Measurements from ENCODE around the gene SPOCK1. TPM values are rescaled to one million over a fixed set of nuclear protein-coding genes. Genes with fewer than 3 reads are reported as not detected.
"Not testable (repeated sequence)": the region's sequence is repeated elsewhere in the genome, so short reads cannot be mapped to it uniquely, and the experiment has no call there.

Gene SPOCK1
- total RNA-seq, 2 experiments from 2014 or later: not detected

DNA sequence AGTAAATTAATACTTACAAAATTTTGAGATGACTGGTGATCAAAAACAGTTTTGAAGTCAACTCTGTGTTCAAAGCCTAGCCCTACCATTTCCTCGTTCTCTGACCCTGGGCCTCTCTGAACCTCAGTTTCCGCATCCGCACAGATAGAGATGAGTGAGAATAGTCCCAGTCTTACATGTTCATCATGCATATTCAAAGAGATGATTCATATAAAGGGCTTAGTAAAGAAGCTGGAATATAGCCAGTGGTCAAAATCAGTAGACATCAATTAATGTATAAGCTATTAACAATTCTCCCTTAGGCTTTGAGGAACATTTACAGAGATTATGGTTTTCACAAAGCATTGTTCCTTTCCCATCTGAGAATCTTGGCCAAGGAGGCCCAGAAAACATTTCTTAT is 250.6 kb downstream of the SPOCK1 start:
- no peaks in the 10 kb centered on the region for H3K9me3 Mint-ChIP-seq
- H3K4me1 Mint-ChIP-seq (ENCODE audit: low read depth): no peaks in the 10 kb centered on the region
- POLR2A ChIA-PET: no interaction called here

DNA sequence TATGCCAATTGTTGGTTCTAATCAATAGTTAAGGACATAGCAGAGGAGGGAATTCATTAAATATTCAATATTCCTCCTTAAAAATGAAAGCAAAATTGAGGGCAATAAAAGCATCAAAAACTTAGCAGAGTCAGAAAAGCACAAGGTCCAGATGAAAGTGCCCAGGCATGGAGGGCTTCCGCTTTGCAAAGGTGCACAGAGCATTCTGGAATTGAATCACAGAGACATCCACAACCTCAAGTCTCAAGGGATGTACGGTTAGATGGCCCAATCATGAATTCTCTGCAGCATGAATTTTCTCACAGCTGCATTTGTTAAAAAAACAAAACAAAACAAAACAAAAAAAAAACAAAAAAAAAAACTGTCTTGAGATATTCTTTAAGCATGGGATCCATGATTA is 253.7 kb downstream of the SPOCK1 start:
- CTCF ChIA-PET: no interaction called here
- Mint-ChIP-seq H3K27me3 (no peaks in the 10 kb centered on the region), H3K27ac (no peak overlapping the region), H3K9me3 (no peaks in the 10 kb centered on the region), H3K4me3 (no peak overlapping the region), H3K4me1 (ENCODE audit: low read depth) (no peaks in the 10 kb centered on the region), H3K36me3 (no peaks in the 10 kb centered on the region)
- DNase-seq: no peak
- POLR2A ChIA-PET: no interaction called here
- intact Hi-C loops (cut with micrococcal nuclease): no loop called here

More for the DNA sequence above, 250.6 kb downstream of the SPOCK1 start:
- no peaks in the 10 kb centered on the region for H3K36me3 Mint-ChIP-seq
- no peak for DNase-seq
- CTCF ChIA-PET: no interaction called here
- no peak overlapping the region for H3K4me3 Mint-ChIP-seq
- H3K27me3 Mint-ChIP-seq: peaks cover 3% of the 10 kb centered on the region
- H3K27ac Mint-ChIP-seq: no peak overlapping the region
- intact Hi-C loops (cut with micrococcal nuclease): no loop called here

DNA sequence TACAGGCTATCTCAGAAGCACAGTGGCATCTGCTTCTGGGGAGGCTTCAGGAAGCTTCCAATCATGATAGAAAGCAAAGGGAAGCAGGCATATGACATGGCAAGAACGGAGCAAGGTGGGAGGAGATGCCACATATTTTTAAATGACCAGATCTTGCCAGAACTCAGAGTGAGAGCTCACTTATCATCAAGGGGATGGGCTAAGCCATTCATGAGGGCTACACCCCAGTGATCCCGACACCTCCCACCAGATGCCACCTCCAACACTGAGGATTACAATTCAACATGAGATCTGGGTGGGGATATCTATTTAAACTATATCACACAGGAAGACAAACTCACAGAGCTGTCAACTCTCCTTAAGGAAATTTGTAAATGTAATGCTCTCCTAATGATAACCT is 258.8 kb downstream of the SPOCK1 start:
- Mint-ChIP-seq H3K9me3 (no peaks in the 10 kb centered on the region), H3K27me3 (peaks cover 3% of the 10 kb centered on the region), H3K27ac (no peak overlapping the region), H3K36me3 (no peaks in the 10 kb centered on the region), H3K4me3 (no peak overlapping the region), H3K4me1 (ENCODE audit: low read depth) (no peaks in the 10 kb centered on the region)
- intact Hi-C loops (cut with micrococcal nuclease): no loop called here
- DNase-seq: no peak
- ChIA-PET CTCF (no interaction called here), POLR2A (no interaction called here)

DNA sequence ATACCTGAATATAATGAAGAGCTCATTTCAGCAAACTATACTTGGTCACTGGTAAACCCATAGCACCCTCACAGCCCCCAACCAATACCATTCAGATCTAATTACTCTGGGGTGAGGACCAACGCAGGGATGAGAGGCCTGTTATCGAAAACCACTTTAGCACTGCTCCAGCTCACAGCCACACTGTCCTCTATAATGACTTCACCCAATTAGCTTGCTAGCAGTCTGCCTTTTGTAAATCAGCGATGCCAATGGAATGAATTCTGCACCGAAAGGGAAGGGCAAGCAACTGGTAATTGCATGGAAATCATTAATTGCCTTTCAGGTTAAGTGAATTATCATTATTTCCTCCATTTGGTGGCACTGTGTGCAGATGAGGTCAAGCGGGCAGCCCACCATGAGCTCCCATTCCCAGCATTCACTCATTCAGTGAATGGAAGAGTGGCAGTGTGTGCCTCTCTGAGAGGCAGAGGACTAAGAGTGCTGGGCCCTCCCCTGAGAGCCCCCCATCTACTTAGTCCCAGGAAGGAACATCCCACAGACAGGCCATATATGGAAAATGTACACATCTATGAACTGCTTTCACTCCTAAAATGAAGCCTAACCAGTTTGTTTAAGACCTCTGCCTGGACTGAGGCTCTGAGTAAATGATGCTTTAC is 262.1 kb downstream of the SPOCK1 start:
- peaks cover 5% of the 10 kb centered on the region for H3K27me3 Mint-ChIP-seq
- intact Hi-C loops (cut with micrococcal nuclease): no loop called here
- POLR2A ChIA-PET: no interaction called here
- H3K9me3 Mint-ChIP-seq: no peaks in the 10 kb centered on the region
- H3K36me3 Mint-ChIP-seq: no peaks in the 10 kb centered on the region
- no peak for DNase-seq
- H3K4me1 Mint-ChIP-seq (ENCODE audit: low read depth): no peaks in the 10 kb centered on the region
- CTCF ChIA-PET: no interaction called here
- H3K4me3 Mint-ChIP-seq: no peak overlapping the region
- H3K27ac Mint-ChIP-seq: no peak overlapping the region

DNA sequence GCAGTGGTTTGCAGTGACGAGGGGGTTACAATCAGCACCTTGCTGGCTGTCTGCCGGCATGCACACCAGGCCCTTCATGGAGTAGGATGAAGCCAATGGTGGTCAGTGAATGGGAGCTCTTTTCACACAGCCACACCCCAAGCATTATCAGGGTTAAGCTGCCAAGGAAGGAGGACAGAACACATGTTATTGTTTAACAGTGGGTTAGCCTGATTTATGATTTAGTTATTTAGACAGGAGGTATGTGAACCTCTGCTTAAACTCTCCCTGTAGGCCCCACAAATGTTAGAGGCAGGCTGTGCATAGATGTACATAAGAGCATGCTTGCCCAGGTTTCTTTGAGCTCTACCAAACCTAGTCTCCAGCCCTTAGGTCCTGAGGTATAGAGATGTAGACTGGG is 262.9 kb downstream of the SPOCK1 start:
- ChIA-PET CTCF (no interaction called here), POLR2A (no interaction called here)
- no peak overlapping the region for H3K27ac Mint-ChIP-seq
- intact Hi-C loops (cut with micrococcal nuclease): no loop called here
- peaks cover 5% of the 10 kb centered on the region for H3K27me3 Mint-ChIP-seq
- no peaks in the 10 kb centered on the region for H3K36me3 Mint-ChIP-seq
- no peak overlapping the region for H3K4me3 Mint-ChIP-seq
- H3K4me1 Mint-ChIP-seq (ENCODE audit: low read depth): no peaks in the 10 kb centered on the region
- DNase-seq: no peak
- H3K9me3 Mint-ChIP-seq: no peaks in the 10 kb centered on the region

DNA sequence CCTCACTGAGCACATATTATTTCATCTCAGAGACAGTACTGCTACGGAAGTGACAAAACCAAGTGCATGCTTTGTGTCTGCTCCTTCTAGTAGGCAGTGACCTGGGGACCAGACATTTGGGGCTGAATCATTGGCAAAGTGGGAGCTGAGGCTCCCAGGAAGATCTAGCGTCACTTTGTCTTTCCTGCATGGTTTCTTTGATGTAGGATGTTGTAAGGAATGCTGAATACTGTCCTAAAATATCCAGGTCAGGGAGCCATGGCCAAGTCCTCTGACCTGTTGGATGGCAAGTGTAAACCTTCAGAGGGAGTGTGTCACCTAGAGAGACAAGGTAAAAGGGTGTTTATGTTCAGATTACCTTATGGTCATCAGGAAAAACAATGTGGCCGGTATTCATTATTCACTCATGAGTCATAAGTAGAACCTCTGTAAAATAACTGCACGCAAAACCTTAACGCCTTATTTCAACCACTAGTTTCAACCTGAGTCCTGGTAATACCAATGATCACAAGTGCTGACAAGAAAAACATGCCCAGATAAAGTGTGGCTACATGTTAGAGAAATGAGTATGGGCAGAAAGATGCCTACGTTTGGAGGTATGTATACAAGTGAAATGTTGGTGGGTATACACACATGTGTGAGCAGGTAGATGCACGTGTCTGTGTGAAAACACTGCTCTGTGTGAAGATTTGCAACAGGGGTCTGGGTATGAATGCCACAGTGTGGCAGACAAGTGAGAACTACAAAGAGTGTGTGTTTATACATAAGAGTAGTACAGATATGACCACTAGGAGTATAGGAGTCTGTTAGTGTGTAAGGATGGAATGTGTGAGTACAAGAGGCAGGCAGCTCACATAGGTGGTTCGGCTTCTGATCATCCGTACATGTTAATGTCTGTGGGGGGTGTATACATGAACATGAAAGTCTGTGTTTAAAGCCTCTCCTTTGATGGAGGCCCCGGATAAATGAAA is 263.9 kb downstream of the SPOCK1 start:
- no peaks in the 10 kb centered on the region for H3K4me1 Mint-ChIP-seq (ENCODE audit: low read depth)
- POLR2A ChIA-PET: no interaction called here

DNA sequence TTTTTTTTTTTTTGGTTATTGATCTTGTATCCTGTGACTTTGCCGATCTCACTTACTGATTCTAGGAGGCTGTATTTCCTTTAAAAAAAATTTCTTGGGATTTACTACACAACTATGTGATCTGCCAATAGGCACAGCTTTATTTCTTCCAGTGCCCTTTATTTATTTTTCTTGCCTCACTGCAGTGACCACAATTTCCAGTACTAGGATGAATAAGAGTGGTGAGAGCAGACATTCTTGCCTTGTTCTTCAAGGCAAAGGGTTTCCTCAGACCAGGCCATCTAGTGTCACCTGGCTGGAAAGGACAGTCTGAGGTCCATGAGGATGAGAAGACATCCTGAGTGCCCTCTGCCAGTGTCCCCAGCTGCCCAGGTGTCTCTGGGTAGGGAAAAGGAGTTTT is 265.4 kb downstream of the SPOCK1 start:
- no peaks in the 10 kb centered on the region for H3K9me3 Mint-ChIP-seq
- H3K4me3 Mint-ChIP-seq: no peak overlapping the region
- H3K36me3 Mint-ChIP-seq: no peaks in the 10 kb centered on the region
- intact Hi-C loops (cut with micrococcal nuclease): no loop called here
- no peaks in the 10 kb centered on the region for H3K4me1 Mint-ChIP-seq (ENCODE audit: low read depth)
- H3K27me3 Mint-ChIP-seq: peaks cover 5% of the 10 kb centered on the region
- DNase-seq: no peak
- no peak overlapping the region for H3K27ac Mint-ChIP-seq
- ChIA-PET POLR2A (no interaction called here), CTCF (no interaction called here)

More for the DNA sequence above, 263.9 kb downstream of the SPOCK1 start:
- intact Hi-C loops (cut with micrococcal nuclease): no loop called here
- H3K9me3 Mint-ChIP-seq: no peaks in the 10 kb centered on the region
- no peaks in the 10 kb centered on the region for H3K36me3 Mint-ChIP-seq
- no peak overlapping the region for H3K27ac Mint-ChIP-seq
- CTCF ChIA-PET: no interaction called here
- H3K4me3 Mint-ChIP-seq: no peak overlapping the region
- no peak for DNase-seq
- H3K27me3 Mint-ChIP-seq: peaks cover 5% of the 10 kb centered on the region

DNA sequence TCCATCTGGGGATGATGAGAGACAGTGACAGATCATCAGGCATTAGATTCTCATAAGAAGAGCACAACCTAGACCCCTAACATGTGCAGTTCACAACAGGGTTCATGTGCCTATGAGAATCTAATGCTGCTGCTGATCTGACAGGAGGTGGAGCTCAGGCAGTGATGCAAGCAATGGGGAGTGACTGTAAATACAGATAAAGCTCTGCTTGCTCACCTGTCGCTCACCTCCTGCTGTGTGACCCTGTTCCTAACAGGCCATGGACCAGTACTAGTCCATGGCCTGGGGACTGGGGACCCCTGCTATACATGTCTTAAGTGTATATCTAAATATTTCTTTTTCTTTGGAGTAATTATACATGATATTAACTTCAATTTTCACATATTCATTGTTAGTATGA is 265.8 kb downstream of the SPOCK1 start:
- POLR2A ChIA-PET; H3K4me3 Mint-ChIP-seq; CTCF ChIA-PET; H3K27ac Mint-ChIP-seq; intact Hi-C loops (cut with micrococcal nuclease); H3K4me1 Mint-ChIP-seq (ENCODE audit: low read depth); DNase-seq; H3K9me3 Mint-ChIP-seq; H3K27me3 Mint-ChIP-seq; H3K36me3 Mint-ChIP-seq: not testable (repeated sequence)

DNA sequence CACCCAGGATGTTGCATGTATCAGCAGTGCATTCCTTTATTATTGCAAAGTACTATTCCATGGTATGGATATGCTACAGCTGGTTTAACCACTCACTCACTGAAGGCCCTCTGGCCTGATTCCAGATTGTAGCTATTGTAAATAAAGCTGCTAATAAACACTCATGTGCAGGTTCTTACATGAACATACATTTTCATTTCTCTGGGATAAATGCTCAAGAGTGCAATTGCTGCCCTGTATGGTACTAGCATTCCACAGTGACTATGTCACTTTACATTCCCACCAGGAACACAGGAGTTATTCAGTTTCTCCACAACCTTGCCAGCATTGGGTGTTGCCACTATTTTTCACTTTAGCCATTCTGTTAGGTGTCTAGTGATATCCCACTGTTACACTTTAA is 267.6 kb downstream of the SPOCK1 start:
- ChIA-PET CTCF (no interaction called here), POLR2A (no interaction called here)
- no peaks in the 10 kb centered on the region for H3K36me3 Mint-ChIP-seq
- H3K27me3 Mint-ChIP-seq: peaks cover 2% of the 10 kb centered on the region
- H3K9me3 Mint-ChIP-seq: no peaks in the 10 kb centered on the region
- no peak for DNase-seq
- H3K27ac Mint-ChIP-seq: no peak overlapping the region
- H3K4me1 Mint-ChIP-seq (ENCODE audit: low read depth): no peaks in the 10 kb centered on the region
- no peak overlapping the region for H3K4me3 Mint-ChIP-seq
- intact Hi-C loops (cut with micrococcal nuclease): no loop called here

DNA sequence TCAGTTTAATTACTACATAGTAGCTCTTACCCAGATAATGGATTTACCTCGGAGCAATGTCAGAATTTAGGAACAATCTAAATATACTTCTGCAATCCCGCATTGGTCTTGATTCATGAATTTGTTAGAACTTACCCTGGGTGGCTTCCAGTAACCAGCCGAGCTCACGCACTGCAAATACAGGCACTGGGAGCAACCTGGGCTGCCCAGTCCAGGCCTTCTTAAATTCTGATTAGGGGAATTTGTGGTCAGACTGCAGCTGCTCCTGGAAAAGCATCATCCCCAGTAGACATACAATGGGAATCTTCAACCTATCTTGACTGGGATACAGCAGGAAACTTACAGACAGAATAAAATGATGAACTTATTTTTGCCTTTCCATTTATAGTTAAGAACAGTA is 270.3 kb downstream of the SPOCK1 start:
- ChIA-PET CTCF (no interaction called here), POLR2A (no interaction called here)

DNA sequence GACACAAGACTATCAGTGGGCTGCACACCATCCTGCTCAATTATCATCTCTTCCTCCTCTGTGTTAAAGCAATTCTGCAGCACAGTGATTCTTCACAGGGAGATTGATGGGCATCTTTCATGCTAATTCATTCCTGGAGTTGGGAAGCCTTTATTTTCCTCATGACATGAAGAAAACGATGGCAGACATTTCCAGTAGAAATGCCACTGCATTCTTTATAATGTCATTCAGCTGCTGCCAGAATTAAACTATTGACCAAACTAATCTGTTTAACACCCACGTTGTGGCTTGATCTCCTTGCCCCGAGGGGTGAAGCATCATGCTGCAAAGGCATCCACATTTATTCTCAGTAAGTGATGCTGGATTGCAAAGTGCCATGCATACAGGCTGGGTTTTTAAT is 273.0 kb downstream of the SPOCK1 start:
- intact Hi-C loops (cut with micrococcal nuclease): no loop called here
- ChIA-PET POLR2A (no interaction called here), CTCF (no interaction called here)
- Mint-ChIP-seq H3K36me3 (no peaks in the 10 kb centered on the region), H3K4me1 (ENCODE audit: low read depth) (no peaks in the 10 kb centered on the region), H3K9me3 (no peaks in the 10 kb centered on the region), H3K4me3 (no peak overlapping the region), H3K27me3 (peaks cover 5% of the 10 kb centered on the region), H3K27ac (no peak overlapping the region)
- no peak for DNase-seq

More for the DNA sequence above, 270.3 kb downstream of the SPOCK1 start:
- intact Hi-C loops (cut with micrococcal nuclease): no loop called here
- H3K27me3 Mint-ChIP-seq: no peaks in the 10 kb centered on the region
- DNase-seq: no peak
- no peaks in the 10 kb centered on the region for H3K9me3 Mint-ChIP-seq
- no peaks in the 10 kb centered on the region for H3K36me3 Mint-ChIP-seq
- no peaks in the 10 kb centered on the region for H3K4me1 Mint-ChIP-seq (ENCODE audit: low read depth)
- no peak overlapping the region for H3K4me3 Mint-ChIP-seq
- H3K27ac Mint-ChIP-seq: no peak overlapping the region

DNA sequence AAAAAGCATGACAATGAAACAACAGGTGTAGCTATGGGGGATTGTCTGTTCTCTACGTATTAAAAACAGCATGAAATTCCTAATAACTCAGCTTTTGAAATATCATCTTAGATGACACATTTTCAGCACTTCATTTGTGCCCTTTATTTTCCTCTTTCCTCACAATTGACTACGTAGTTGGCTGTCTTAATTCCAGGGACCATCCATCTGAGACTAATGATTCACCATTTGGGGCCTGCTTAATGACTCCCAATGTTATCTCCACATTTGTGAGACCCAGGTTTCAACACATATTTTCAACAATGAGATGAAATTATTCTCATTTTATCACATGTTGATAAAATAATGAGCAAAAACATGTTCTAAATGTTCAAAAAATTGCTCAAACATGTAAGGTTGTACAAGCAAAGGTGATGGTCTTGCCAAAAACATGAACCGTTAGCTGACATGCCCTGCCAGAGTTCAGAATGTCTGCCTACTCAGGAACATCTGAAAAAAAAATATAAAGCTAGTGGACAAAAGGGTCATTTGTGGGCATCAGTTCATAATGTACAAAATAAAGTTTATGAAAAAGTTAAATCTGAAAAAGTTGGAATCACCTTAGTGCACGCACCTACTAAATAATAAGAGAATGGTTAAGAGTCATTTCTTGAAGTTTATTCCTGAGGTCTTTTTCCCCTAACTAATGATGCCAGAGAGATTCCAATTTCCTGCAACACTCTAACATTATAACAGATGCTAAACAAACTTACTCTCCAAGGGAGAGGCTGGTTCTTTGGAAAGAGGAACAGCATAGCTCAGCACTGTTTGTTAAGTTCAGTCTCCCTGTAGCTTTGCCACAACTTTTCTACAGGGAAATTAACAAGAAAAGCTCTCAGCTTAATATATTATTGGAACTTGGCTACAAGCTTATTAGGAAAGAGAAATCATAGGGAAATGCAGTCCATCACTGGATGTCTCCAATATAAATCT is 275.5 kb downstream of the SPOCK1 start:
- Mint-ChIP-seq H3K36me3 (no peaks in the 10 kb centered on the region), H3K4me3 (no peak overlapping the region), H3K27me3 (peaks cover 5% of the 10 kb centered on the region), H3K27ac (no peak overlapping the region), H3K4me1 (ENCODE audit: low read depth) (no peaks in the 10 kb centered on the region), H3K9me3 (no peaks in the 10 kb centered on the region)
- intact Hi-C loops (cut with micrococcal nuclease): no loop called here
- ChIA-PET POLR2A (no interaction called here), CTCF (no interaction called here)
- DNase-seq: no peak

Measured in activated CD4-positive, alpha-beta memory T cell treated with anti-CD3 and anti-CD28 coated beads for 36 hours (primary cell).